GM10266 (cell line): ENCODE data around the gene TSPAN11.
"Not testable (repeated sequence)": the region's sequence is repeated elsewhere in the genome, so short reads cannot be mapped to it uniquely, and the experiment has no call there.

Experiments used
- DNase-seq: peaks from one replicate; pipeline ENCODE4 v3.0.0; 2012; ENCODE audit errors: extremely low spot score
- TF ChIP-seq, protein P1 (sequence below): IDR thresholded peaks from 2 replicates; pipeline ENCODE4 v1.5.1; 2012; ENCODE audit warnings: mild to moderate bottlenecking, low read depth; ENCODE audit not compliant: control insufficient read depth, insufficient read depth; ENCODE audit errors: missing control alignments

Gene TSPAN11

DNA sequence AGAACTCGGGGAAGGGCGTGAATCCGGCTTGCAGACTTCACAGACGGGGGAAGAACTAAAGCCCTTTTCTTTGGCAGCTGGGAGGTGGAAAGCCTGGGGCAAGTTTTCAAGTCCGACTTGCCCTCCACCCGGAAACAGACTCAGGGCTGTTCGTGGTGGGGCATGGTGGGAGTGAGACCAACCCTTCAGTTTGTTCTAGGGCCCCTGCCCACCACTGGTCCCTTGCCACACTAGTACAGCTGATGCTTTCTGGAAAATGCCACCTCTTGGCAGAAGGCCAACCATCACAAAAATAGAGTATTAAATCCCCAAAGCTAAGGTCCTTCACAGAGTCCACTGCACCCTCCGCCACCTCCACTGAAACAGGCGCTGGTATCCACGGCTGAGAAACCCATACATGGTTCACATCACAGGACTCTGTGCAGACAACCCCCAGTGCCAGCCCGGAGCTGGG is 96.8 kb downstream of the TSPAN11 start:
- TF ChIP-seq, protein P1, sequence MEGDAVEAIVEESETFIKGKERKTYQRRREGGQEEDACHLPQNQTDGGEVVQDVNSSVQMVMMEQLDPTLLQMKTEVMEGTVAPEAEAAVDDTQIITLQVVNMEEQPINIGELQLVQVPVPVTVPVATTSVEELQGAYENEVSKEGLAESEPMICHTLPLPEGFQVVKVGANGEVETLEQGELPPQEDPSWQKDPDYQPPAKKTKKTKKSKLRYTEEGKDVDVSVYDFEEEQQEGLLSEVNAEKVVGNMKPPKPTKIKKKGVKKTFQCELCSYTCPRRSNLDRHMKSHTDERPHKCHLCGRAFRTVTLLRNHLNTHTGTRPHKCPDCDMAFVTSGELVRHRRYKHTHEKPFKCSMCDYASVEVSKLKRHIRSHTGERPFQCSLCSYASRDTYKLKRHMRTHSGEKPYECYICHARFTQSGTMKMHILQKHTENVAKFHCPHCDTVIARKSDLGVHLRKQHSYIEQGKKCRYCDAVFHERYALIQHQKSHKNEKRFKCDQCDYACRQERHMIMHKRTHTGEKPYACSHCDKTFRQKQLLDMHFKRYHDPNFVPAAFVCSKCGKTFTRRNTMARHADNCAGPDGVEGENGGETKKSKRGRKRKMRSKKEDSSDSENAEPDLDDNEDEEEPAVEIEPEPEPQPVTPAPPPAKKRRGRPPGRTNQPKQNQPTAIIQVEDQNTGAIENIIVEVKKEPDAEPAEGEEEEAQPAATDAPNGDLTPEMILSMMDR, result no peak
- DNase-seq, result no peak

DNA sequence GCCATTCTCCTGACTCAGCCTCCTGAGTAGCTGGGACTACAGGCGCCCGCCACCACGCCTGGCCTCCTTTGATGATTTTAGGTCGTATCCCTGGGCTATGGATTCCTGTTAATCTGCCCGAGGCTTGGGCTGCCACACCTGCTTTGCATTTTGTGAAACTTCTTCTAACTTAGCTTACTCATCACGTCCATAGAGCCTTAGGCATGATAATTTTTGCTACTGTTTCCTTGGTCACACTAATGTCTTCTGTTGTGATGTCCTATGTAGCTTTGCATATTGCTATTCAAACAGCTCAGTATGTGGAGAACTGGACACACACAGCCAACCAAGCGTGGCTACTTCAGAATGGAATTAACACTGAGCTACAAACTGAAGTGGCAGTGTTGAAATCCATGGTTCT is 99.7 kb downstream of the TSPAN11 start:
- DNase-seq, result no peak
- TF ChIP-seq, protein P1, result no peak

DNA sequence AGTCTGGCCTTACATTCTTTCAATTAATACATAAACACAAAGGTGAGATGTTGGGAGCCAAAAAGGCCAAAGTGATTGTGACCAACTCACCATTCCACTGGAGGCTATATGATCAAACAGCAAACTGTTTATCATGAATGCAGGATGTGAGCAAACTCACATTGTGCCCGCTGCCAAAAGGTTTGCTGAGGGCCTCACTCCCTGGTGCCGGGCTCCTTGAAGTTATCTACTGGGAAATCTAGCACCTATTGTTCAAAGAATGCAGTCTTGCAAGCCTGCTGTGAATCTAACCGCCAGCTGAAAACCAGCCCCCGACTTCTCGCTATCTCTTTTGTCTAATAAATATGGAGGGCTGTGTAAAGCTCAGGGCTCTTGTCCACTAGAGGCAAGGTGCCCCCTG is 100.5 kb downstream of the TSPAN11 start:
- not testable (repeated sequence) for DNase-seq

DNA sequence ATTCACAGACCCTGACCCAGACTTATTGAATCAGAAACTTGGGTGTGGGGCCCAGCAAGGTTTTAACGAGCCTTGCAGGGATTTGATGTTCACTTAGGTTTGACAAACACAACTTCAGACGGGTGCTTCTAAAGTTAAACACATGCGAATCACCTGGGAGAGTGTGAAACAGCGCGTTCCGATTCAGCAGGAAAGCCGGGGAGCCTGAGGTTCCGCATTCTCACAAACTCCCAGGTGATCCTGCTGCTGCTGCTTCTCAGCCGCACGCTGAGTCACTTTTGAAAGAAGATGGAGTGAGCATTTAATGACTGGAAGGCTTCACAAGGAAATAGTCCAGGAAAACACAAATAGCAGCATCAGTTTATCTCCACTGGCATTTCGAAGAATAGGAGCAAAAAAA is 102.9 kb downstream of the TSPAN11 start:
- TF ChIP-seq, protein P1, result no peak
- no peak for DNase-seq

DNA sequence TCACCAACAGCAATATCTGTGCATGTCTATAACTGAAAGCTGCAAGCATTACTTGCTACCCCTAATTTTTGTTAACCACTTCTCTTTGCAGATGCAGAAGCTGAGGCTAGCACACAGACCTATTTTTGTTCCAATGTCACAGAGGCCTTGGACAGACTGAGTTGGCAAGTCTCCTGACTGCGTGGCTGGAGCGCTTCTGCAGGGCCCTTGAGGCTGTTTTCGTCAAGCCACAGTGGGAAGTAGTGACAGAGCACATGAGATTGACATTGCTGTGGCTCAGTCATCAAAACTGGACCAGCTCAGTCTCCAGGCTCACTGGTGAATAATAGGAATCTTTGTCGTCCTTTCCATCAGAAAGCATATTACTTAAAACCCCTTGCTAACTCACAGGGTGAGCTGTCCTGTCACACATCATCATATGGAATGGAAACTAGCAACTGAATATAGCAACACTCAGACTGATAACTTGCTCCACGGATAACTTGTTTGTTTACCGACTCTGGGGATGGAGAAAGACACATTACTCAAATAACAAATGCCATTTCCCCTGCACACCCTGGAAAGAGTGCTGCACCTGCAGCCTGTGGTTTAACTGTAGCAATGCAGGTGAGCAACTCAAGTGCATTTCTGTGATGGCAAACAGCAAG is 103.5 kb downstream of the TSPAN11 start:
- DNase-seq, result no peak
- TF ChIP-seq, protein P1, result no peak

DNA sequence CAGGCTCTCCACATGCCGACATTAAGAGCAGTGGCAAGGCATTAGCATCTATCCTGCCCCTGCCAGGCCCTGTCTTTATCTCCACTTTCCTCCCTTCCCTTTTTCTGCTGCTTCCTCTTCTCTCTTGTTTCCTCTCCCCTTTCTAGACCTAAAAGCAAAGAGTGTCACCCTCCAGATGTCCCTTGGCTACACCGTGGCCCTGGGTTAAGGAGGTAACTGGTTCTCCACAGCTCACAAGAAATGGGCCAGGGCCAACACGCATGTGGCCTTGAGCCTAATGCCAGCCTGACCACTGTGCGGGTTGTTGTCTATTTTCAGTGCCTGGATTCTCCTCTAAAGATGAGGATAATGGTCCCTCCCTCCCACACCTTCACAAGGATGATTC is 105.4 kb downstream of the TSPAN11 start:
- DNase-seq, result no peak
- TF ChIP-seq, protein P1, result no peak

DNA sequence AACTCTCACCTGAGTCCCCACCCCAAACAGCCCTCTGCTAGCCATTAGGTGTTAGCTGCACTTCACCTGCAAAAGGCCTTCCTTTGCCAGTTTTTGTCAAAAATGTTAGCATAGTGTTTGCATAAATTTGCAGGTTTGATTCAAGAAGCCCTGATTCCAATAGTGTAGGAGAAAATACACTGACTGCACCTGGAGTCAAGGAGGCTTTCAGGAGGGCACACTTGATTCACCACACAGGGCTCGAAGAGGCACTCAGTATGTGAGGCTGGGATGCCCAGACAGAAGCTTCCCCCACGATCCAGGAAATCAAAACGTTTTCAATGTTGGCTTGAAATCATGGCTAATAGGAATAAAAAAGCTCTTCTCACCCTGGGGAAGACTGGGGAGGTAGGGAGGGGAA is 106.6 kb downstream of the TSPAN11 start:
- TF ChIP-seq, protein P1, result no peak
- DNase-seq, result no peak

DNA sequence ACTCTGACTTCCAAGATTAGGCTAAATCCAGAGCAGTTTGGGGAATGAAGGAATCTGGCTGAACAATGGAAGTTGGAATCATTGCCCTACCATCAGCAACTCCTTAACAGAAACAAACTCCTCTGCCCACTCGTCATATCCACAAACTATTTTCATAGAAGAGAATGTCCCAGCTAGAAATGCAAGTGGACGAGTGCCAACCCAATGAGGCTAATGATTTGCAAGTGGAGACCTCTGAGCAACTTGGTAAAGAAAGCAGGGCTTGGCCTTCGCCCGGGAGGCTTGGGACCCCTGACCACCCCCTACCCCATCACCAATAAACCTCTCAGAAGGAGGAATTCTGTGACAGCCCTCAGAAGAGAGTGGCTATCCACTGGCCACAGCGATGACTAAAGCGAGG is 107.1 kb downstream of the TSPAN11 start:
- TF ChIP-seq, protein P1, result no peak
- DNase-seq, result no peak
